GM19099 (cell line): ENCODE results near the gene NCOA4.

Source experiments
- POLR2A ChIP-seq: IDR thresholded peaks from 3 replicates; pipeline ENCODE4 v1.6.1; 2011; ENCODE audit warnings: low read depth; ENCODE audit not compliant: insufficient read length; ENCODE audit errors: extremely low read depth

The NCOA4 gene

DNA sequence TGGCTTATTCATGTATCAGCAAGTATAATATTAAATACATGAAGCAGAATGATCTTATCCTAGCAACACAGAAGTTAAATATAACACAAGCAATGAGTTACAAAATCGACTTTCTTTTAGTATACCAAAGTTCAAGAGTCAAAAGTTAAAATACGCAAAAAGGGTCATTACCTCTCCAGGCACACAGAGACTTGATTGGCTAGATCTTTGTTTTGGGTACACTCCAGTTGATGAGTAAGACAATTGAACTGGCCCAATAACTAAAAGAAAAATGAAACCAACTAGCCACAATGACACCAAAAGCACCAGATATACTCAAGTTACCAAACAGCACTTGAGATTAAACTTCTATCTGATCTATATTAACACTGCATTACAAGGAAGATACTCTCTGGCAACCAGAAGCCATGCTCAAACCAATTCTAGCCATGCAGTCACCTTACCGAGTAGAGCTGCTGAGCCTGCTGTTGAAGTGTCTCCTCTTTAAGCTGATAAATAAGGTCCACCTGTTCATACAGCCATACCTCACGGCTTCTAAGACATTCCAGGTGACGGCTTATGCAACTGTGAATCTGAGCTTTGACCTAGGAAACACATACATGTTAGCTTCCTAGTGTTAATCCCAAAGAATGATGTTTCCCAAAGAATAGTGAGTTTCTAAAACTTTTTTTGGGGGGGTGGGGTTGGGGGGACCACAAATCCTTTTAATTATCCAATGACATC lies 15.6 kb downstream of the NCOA4 start:
- no peak for TF ChIP-seq POLR2A

- no peak for TF ChIP-seq POLR2A
Measured at GRCh38 chr10:46014206-46014605, 16.2 kb downstream of the NCOA4 start.

DNA sequence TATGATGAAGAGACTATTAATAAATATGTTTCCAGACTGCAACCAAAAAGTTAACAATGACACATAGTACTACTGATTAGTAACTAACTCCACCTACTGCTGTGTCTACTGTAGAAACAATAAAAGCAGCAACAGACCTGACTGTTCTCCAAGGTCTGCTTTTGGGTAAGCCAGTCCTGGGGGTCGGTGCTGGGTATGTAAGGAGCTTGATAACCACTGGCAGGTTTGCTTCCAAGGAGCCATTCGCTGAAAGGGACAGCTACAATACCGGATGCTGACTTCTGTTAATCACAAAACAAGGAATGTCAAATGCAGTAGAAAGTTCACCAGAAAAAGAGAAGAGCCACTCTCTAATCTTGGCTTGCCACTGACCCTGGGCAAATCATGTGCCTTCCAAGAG lies 17.7 kb downstream of the NCOA4 start:
- no peak for TF ChIP-seq POLR2A

GRCh38 chr10:46006219-46006618 lies 24.2 kb downstream of the NCOA4 start:
- TF ChIP-seq POLR2A, result no peak

DNA sequence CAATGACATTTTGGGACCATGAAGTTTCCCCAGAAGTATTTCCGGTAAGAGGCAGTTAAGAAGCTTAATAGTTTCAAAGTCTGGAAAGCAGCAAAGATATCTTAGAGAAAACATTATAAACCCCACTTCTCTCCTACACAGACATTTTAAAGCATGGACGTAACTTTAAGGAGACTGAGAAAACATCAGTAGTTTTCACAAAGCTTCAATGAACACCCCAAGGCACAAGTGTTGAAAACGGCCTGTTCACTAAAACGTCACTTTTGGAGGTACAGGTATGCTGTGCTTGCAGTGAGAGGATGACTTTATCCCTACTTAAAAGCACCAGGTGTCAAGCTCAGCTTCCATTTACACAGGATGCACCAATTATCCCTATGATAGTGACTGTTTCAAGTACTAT lies 25.0 kb downstream of the NCOA4 start:
- no peak for TF ChIP-seq POLR2A

GRCh38 chr10:46004963-46005362 lies 25.5 kb downstream of the NCOA4 start:
- TF ChIP-seq POLR2A, result no peak

DNA sequence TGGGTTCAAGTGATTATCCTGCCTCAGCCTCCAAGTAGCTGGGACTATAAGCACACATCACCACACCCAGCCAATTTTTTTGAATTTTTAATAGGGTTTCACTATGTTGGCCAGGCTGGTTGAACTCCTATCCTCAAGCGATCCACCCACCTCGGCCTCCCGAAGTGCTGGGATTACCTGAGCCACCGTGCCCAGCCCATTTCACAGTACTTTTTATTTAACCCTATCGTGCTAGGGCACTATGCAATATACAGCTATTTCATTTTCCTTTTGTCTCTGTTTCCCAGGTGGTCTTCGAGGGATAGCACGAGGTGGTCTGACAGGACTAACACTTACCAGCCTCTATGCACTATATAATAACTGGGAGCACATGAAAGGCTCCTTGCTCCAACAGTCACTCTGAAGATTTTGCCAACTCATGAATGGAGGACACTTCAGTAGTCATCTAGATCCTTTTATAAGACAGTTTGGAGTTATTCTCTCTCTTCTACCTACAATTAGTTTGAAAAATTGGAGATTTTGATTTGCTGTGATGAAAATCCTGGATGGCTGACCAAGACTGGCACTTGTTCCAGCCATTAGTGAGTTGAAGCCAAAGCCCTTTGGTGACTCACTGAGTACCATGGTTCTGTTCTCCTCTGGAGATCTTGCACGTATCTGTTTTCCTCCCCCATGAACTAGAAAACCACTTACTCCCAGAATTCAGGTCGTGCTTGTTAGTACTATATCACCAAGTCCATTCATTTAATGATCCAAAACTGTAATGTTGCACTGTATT lies 27.3 kb downstream of the NCOA4 start:
- TF ChIP-seq POLR2A, result no peak

DNA sequence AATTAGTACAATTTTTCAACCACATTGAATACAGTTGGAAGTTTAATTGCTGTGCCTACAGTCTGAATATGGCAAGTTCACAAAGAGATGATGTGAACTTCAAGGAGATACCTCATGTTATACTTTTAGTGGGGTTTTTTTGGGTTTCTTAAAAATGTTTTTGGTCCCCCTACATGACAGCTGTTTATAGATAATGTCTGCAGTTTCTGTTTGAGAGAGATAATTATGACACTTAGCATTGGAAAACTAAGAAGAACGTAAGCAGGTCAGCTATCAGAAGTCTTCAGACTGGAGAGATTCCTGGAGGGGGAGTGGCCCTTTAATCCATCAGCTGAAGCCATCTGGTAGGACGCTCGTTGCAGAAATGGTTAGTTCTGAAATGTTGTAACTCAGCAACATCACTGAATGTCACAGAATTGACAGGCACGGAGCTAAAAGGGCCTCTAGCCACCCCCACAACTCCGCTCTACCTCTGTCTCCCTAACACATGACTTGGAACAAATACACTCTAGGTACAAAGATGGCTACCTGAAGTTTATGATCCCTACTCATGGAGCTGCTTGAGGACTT lies 29.2 kb downstream of the NCOA4 start:
- no peak for TF ChIP-seq POLR2A

GRCh38 chr10:46000538-46000937 lies 29.9 kb downstream of the NCOA4 start:
- no peak for TF ChIP-seq POLR2A

DNA sequence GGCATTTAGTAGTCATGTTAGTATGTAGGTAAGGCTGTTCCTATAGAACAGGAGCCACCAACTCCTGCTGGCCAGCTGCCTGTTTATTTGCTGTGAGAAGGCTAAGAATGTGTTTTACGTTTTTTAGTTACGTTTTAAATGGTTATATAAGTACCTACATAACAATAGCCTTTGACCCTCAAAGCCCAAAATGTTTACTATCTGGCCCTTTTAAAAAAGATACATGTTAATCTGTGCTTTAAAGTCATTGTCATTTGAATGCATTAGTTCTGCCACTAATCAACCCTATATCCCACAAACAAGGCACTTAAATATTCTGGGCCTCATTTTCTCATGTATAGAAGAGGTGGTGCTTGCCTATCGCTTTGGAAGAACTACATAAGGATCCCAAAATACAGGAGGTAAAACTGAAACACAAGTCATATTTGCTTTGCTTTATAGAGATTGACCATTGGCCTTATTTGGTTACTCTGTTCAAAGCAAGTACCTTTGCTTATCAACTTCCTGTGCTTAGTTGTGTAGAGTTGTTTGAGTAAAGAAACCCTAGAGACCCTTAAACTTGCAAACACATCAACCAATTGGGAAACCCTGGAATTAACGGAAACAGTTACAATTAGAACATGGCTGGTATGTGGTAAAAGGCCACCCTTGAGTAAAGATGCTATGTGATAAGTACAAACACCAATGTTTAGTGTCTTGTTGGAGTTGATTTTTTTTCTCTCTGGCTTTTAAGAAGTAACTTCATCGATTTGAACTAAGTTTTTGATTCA lies 32.2 kb downstream of the NCOA4 start:
- no peak for TF ChIP-seq POLR2A

GRCh38 chr10:45997557-45997956 lies 32.9 kb downstream of the NCOA4 start:
- TF ChIP-seq POLR2A, result no peak

- TF ChIP-seq POLR2A, result peak; percentile 50
Measured at GRCh38 chr10:45972106-45972812, 58.2 kb downstream of the NCOA4 start, which contains the start of gene TIMM23. TIMM23 (plus strand) TSS chr10:45972489; CDS start chr10:45972625, 136 bp downstream.
